Measurements from ENCODE around the gene CLIC3. TPM values are rescaled to one million over a fixed set of nuclear protein-coding genes. Genes with fewer than 3 reads are reported as not detected.

The CLIC3 gene
- total and polyA plus RNA-seq, 4 donors, result 0.35 to 6.4 (median 2.0) TPM

- Histone ChIP-seq H3K4me1 (ENCODE audit: control insufficient read depth, insufficient read depth, low read length) (peaks cover 20% of the 10 kb centered on the region), H3K9me3 (ENCODE audit: control insufficient read depth, insufficient read depth, low read length) (no peaks in the 10 kb centered on the region), H3K27me3 (ENCODE audit: control insufficient read depth, insufficient read depth, low read length) (peaks cover 2% of the 10 kb centered on the region), H3K4me3 (ENCODE audit: low read depth, low read length) (no peak overlapping the region), H3K36me3 (ENCODE audit: control insufficient read depth, insufficient read depth, low read length) (peaks cover 18% of the 10 kb centered on the region), H3K27ac (ENCODE audit: low read depth, low read length) (no peak overlapping the region)
- 86% methylated on average over 10 of the region's 10 CpGs for WGBS (ENCODE audit: insufficient coverage)
- no peak for DNase-seq (ENCODE audit: low read depth in 4 of 6, low spot score in 6 of 6)
Observed at GRCh38 chr9:137002646-137003041, 6.3 kb upstream of the CLIC3 start.

GRCh38 chr9:137001857-137002645, 5.7 kb upstream of the CLIC3 start:
- Histone ChIP-seq H3K36me3 (ENCODE audit: control insufficient read depth, insufficient read depth, low read length) (peaks cover 12% of the 10 kb centered on the region), H3K27ac (ENCODE audit: low read depth, low read length) (no peak overlapping the region), H3K4me3 (ENCODE audit: low read depth, low read length) (no peak overlapping the region), H3K9me3 (ENCODE audit: control insufficient read depth, insufficient read depth, low read length) (no peaks in the 10 kb centered on the region), H3K27me3 (ENCODE audit: control insufficient read depth, insufficient read depth, low read length) (peaks cover 7% of the 10 kb centered on the region), H3K4me1 (ENCODE audit: control insufficient read depth, insufficient read depth, low read length) (peaks cover 20% of the 10 kb centered on the region)
- DNase-seq (ENCODE audit: low read depth in 4 of 6, low spot score in 6 of 6), result no peak
- WGBS (ENCODE audit: insufficient coverage), result 90% methylated on average over 16 of the region's 20 CpGs

- no peak for DNase-seq (ENCODE audit: low read depth in 4 of 6, low spot score in 6 of 6)
- H3K36me3 ChIP-seq (ENCODE audit: control insufficient read depth, insufficient read depth, low read length), result peaks cover 12% of the 10 kb centered on the region
- no peak overlapping the region for H3K27ac ChIP-seq (ENCODE audit: low read depth, low read length)
- no peak overlapping the region for H3K4me3 ChIP-seq (ENCODE audit: low read depth, low read length)
- H3K9me3 ChIP-seq (ENCODE audit: control insufficient read depth, insufficient read depth, low read length), result no peaks in the 10 kb centered on the region
- peaks cover 26% of the 10 kb centered on the region for H3K4me1 ChIP-seq (ENCODE audit: control insufficient read depth, insufficient read depth, low read length)
- 85% methylated on average over 9 of the region's 10 CpGs for WGBS (ENCODE audit: insufficient coverage)
- peaks cover 12% of the 10 kb centered on the region for H3K27me3 ChIP-seq (ENCODE audit: control insufficient read depth, insufficient read depth, low read length)
Observed at GRCh38 chr9:137000177-137000930, 4.0 kb upstream of the CLIC3 start.

- 66% methylated on average over 17 of the region's 18 CpGs for WGBS (ENCODE audit: insufficient coverage)
Observed at GRCh38 chr9:136997830-136998234, 1.5 kb upstream of the CLIC3 start.

GRCh38 chr9:136997371-136997770, 1.0 kb upstream of the CLIC3 start:
- H3K4me3 ChIP-seq (ENCODE audit: low read depth, low read length), result no peak overlapping the region
- DNase-seq (ENCODE audit: low read depth in 4 of 6, low spot score in 6 of 6), result no peak
- H3K4me1 ChIP-seq (ENCODE audit: control insufficient read depth, insufficient read depth, low read length), result peaks cover 48% of the 10 kb centered on the region
- H3K36me3 ChIP-seq (ENCODE audit: control insufficient read depth, insufficient read depth, low read length), result peaks cover 36% of the 10 kb centered on the region
- H3K27ac ChIP-seq (ENCODE audit: low read depth, low read length), result no peak overlapping the region
- 71% methylated on average over 10 of the region's 10 CpGs for WGBS (ENCODE audit: insufficient coverage)
- peaks cover 19% of the 10 kb centered on the region for H3K27me3 ChIP-seq (ENCODE audit: control insufficient read depth, insufficient read depth, low read length)
- H3K9me3 ChIP-seq (ENCODE audit: control insufficient read depth, insufficient read depth, low read length), result no peaks in the 10 kb centered on the region

More at GRCh38 chr9:136997830-136998234, 1.5 kb upstream of the CLIC3 start:
- Histone ChIP-seq H3K36me3 (ENCODE audit: control insufficient read depth, insufficient read depth, low read length) (peaks cover 36% of the 10 kb centered on the region), H3K27ac (ENCODE audit: low read depth, low read length) (no peak overlapping the region), H3K4me1 (ENCODE audit: control insufficient read depth, insufficient read depth, low read length) (peaks cover 43% of the 10 kb centered on the region), H3K27me3 (ENCODE audit: control insufficient read depth, insufficient read depth, low read length) (peaks cover 19% of the 10 kb centered on the region), H3K9me3 (ENCODE audit: control insufficient read depth, insufficient read depth, low read length) (no peaks in the 10 kb centered on the region), H3K4me3 (ENCODE audit: low read depth, low read length) (no peak overlapping the region)
- DNase-seq (ENCODE audit: low read depth in 4 of 6, low spot score in 6 of 6), result no peak

GRCh38 chr9:136995772-136996311, 526 bp downstream of the CLIC3 start:
- WGBS (ENCODE audit: insufficient coverage), result 30% methylated on average over 12 of the region's 12 CpGs
- Histone ChIP-seq H3K36me3 (ENCODE audit: control insufficient read depth, insufficient read depth, low read length) (peaks cover 36% of the 10 kb centered on the region), H3K27ac (ENCODE audit: low read depth, low read length) (peak overlapping the region; percentile 8), H3K9me3 (ENCODE audit: control insufficient read depth, insufficient read depth, low read length) (no peaks in the 10 kb centered on the region), H3K4me3 (ENCODE audit: low read depth, low read length) (no peak overlapping the region), H3K4me1 (ENCODE audit: control insufficient read depth, insufficient read depth, low read length) (peaks cover 53% of the 10 kb centered on the region), H3K27me3 (ENCODE audit: control insufficient read depth, insufficient read depth, low read length) (peaks cover 17% of the 10 kb centered on the region)
- DNase-seq (ENCODE audit: low read depth in 4 of 6, low spot score in 6 of 6), result peak in 1 of 6 donors; percentile 79

GRCh38 chr9:136995362-136995761, 1.0 kb downstream of the CLIC3 start:
- DNase-seq (ENCODE audit: low read depth in 4 of 6, low spot score in 6 of 6), result no peak
- Histone ChIP-seq H3K27me3 (ENCODE audit: control insufficient read depth, insufficient read depth, low read length) (peaks cover 17% of the 10 kb centered on the region), H3K36me3 (ENCODE audit: control insufficient read depth, insufficient read depth, low read length) (peaks cover 36% of the 10 kb centered on the region), H3K27ac (ENCODE audit: low read depth, low read length) (no peak overlapping the region), H3K4me1 (ENCODE audit: control insufficient read depth, insufficient read depth, low read length) (peaks cover 53% of the 10 kb centered on the region), H3K4me3 (ENCODE audit: low read depth, low read length) (no peak overlapping the region), H3K9me3 (ENCODE audit: control insufficient read depth, insufficient read depth, low read length) (no peaks in the 10 kb centered on the region)
- 30% methylated on average over 27 of the region's 30 CpGs for WGBS (ENCODE audit: insufficient coverage)

- peaks cover 36% of the 10 kb centered on the region for H3K36me3 ChIP-seq (ENCODE audit: control insufficient read depth, insufficient read depth, low read length)
- H3K4me1 ChIP-seq (ENCODE audit: control insufficient read depth, insufficient read depth, low read length), result peaks cover 53% of the 10 kb centered on the region
- no peak for DNase-seq (ENCODE audit: low read depth in 4 of 6, low spot score in 6 of 6)
- H3K27ac ChIP-seq (ENCODE audit: low read depth, low read length), result no peak overlapping the region
- peaks cover 17% of the 10 kb centered on the region for H3K27me3 ChIP-seq (ENCODE audit: control insufficient read depth, insufficient read depth, low read length)
- 35% methylated on average over 40 of the region's 40 CpGs for WGBS (ENCODE audit: insufficient coverage)
- no peaks in the 10 kb centered on the region for H3K9me3 ChIP-seq (ENCODE audit: control insufficient read depth, insufficient read depth, low read length)
- no peak overlapping the region for H3K4me3 ChIP-seq (ENCODE audit: low read depth, low read length)
Observed at GRCh38 chr9:136994888-136995230, 1.5 kb downstream of the CLIC3 start.

- Histone ChIP-seq H3K36me3 (ENCODE audit: control insufficient read depth, insufficient read depth, low read length) (peaks cover 36% of the 10 kb centered on the region), H3K9me3 (ENCODE audit: control insufficient read depth, insufficient read depth, low read length) (no peaks in the 10 kb centered on the region), H3K4me3 (ENCODE audit: low read depth, low read length) (no peak overlapping the region), H3K4me1 (ENCODE audit: control insufficient read depth, insufficient read depth, low read length) (peaks cover 53% of the 10 kb centered on the region), H3K27me3 (ENCODE audit: control insufficient read depth, insufficient read depth, low read length) (peaks cover 17% of the 10 kb centered on the region), H3K27ac (ENCODE audit: low read depth, low read length) (no peak overlapping the region)
- no peak for DNase-seq (ENCODE audit: low read depth in 4 of 6, low spot score in 6 of 6)
- WGBS (ENCODE audit: insufficient coverage), result 55% methylated on average over 53 of the region's 54 CpGs
Observed at GRCh38 chr9:136994180-136994887, 2.0 kb downstream of the CLIC3 start.
